PC-3 (cell line): ENCODE data around the gene AAMP. TPM values are rescaled to one million over a fixed set of nuclear protein-coding genes. Genes with fewer than 3 reads are reported as not detected.
"Not testable (repeated sequence)": the region's sequence is repeated elsewhere in the genome, so short reads cannot be mapped to it uniquely, and the experiment has no call there.

ENCODE experiments used
- ATAC-seq: fragments of 200-7000 bp; cut with Tn5 transposase; 2 replicates; pipeline ENCODE4 v1.9.1; 2020; ENCODE audit warnings: mild to moderate bottlenecking, moderate library complexity
- BruUV-seq: library from RNA; stranded (reverse); fragments of 400-500 nt; replicated peaks from 2 replicates; lab custom pipeline; 2021; lab: Mats Ljungman, UMichigan
- CTCF ChIA-PET: fragments of 300-600 bp; sonication (Branson Sonifier 250); formaldehyde crosslinking; loops from one replicate; lab custom pipeline; 2022; ENCODE audit warnings: antibody characterized with exemption; lab: Charles Lee
- POLR2A ChIA-PET: fragments of 300-600 bp; sonication (Branson Sonifier 250); formaldehyde crosslinking; loops from one replicate; lab custom pipeline; 2022; ENCODE audit warnings: antibody characterized with exemption; ENCODE audit not compliant: unreplicated experiment; lab: Charles Lee
- DNase-seq: peaks from one replicate; pipeline ENCODE4 v3.0.0-alpha.2; 2015
- H2AFZ ChIP-seq: fragments of 300-600 bp; sonication (generic); 2 replicates; pipeline ENCODE4 v1.6.0; 2016; ENCODE audit warnings: antibody characterized with exemption, low read length
- H3F3A ChIP-seq: fragments of 300-600 bp; sonication (generic); one replicate; pipeline ENCODE4 v1.6.0; 2017; ENCODE audit warnings: antibody characterized with exemption, low read length, control low read depth, mild to moderate bottlenecking; ENCODE audit not compliant: unreplicated experiment
- H3K27ac ChIP-seq: fragments of 300-600 bp; sonication (generic); 2 replicates; pipeline ENCODE4 v1.5.1; 2016; ENCODE audit warnings: mild to moderate bottlenecking, low read length
- H3K27me3 ChIP-seq: fragments of 300-600 bp; sonication (generic); 2 replicates; pipeline ENCODE4 v1.6.1; 2016; ENCODE audit warnings: low read length, mixed read lengths
- H3K36me3 ChIP-seq: fragments of 300-600 bp; sonication (generic); 2 replicates; pipeline ENCODE4 v1.6.1; 2016; ENCODE audit warnings: low read depth, mixed run types, low read length, mixed read lengths
- H3K4me1 ChIP-seq: fragments of 300-600 bp; sonication (generic); 2 replicates; pipeline ENCODE4 v1.5.1; 2016; ENCODE audit warnings: low read length; ENCODE audit not compliant: insufficient read depth
- H3K4me2 ChIP-seq: fragments of 300-600 bp; sonication (generic); 2 replicates; pipeline ENCODE4 v1.6.0; 2016; ENCODE audit warnings: low read length
- H3K4me3 ChIP-seq: fragments of 300-600 bp; sonication (generic); 2 replicates; pipeline ENCODE4 v1.5.1; 2016; ENCODE audit warnings: mild to moderate bottlenecking, low read length, mixed read lengths
- H3K79me2 ChIP-seq: fragments of 300-600 bp; sonication (generic); 2 replicates; pipeline ENCODE4 v1.6.1; 2017; ENCODE audit warnings: low read length, mixed read lengths
- H3K9ac ChIP-seq: fragments of 300-600 bp; sonication (generic); 2 replicates; pipeline ENCODE4 v1.6.0; 2016; ENCODE audit warnings: mild to moderate bottlenecking, low read length
- H3K9me2 ChIP-seq: fragments of 300-600 bp; sonication (generic); replicated peaks from 2 replicates; pipeline ENCODE4 v1.6.1; 2016; ENCODE audit warnings: mixed run types, low read length, mixed read lengths
- H3K9me3 ChIP-seq: fragments of 300-600 bp; sonication (generic); 2 replicates; pipeline ENCODE4 v1.6.1; 2016; ENCODE audit warnings: low read length, mixed read lengths
- H4K20me1 ChIP-seq: fragments of 300-600 bp; sonication (generic); 2 replicates; pipeline ENCODE4 v1.6.1; 2016; ENCODE audit warnings: low read length, mixed read lengths
- EZH2 ChIP-seq: fragments of 300-600 bp; sonication (generic); IDR thresholded peaks from one replicate; pipeline ENCODE4 v1.6.1; 2017; ENCODE audit warnings: antibody characterized with exemption, mild to moderate bottlenecking, low read length; ENCODE audit not compliant: unreplicated experiment
- EZH2phosphoT487 ChIP-seq: fragments of 300-600 bp; sonication (generic); IDR thresholded peaks from 2 replicates; pipeline ENCODE4 v1.6.1; 2018; ENCODE audit warnings: mild to moderate bottlenecking, antibody characterized with exemption, low read length, borderline replicate concordance
- intact Hi-C: fragments of 100-400 bp; cut with micrococcal nuclease; formaldehyde crosslinking; loops from 2 replicates; pipeline ENCODE4 v1.9.0; 2023
- total RNA-seq: library from RNA; depleted of rRNA; stranded (reverse); fragments of >200 nt; gene quantifications from 2 replicates; pipeline ENCODE4 v1.2.3, GENCODE V29; 2014
- TF ChIP-seq, protein P1 (sequence below): fragments of 300-600 bp; sonication (generic); conservative IDR thresholded peaks from 2 replicates; pipeline ENCODE4 v1.5.1; 2017; ENCODE audit warnings: antibody characterized with exemption, low read depth, mild to moderate bottlenecking, low read length

AAMP gene
- total RNA-seq, 1 experiment from 2014 or later, result 272 TPM

- no peak for DNase-seq
- H3K27ac ChIP-seq, result no peak overlapping the region
- intact Hi-C loops, result no loop called here
- H3K9me3 ChIP-seq, result no peaks in the 10 kb centered on the region
- ChIA-PET POLR2A (no interaction called here), CTCF (no interaction called here)
- no TSS peak for BruUV-seq
- H3K9ac ChIP-seq, result no peak overlapping the region
- H3K4me3 ChIP-seq, result no peak overlapping the region
- TF ChIP-seq EZH2 (no peak), EZH2phosphoT487 (no peak)
- TF ChIP-seq, protein P1, sequence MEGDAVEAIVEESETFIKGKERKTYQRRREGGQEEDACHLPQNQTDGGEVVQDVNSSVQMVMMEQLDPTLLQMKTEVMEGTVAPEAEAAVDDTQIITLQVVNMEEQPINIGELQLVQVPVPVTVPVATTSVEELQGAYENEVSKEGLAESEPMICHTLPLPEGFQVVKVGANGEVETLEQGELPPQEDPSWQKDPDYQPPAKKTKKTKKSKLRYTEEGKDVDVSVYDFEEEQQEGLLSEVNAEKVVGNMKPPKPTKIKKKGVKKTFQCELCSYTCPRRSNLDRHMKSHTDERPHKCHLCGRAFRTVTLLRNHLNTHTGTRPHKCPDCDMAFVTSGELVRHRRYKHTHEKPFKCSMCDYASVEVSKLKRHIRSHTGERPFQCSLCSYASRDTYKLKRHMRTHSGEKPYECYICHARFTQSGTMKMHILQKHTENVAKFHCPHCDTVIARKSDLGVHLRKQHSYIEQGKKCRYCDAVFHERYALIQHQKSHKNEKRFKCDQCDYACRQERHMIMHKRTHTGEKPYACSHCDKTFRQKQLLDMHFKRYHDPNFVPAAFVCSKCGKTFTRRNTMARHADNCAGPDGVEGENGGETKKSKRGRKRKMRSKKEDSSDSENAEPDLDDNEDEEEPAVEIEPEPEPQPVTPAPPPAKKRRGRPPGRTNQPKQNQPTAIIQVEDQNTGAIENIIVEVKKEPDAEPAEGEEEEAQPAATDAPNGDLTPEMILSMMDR, result no peak
- H4K20me1 ChIP-seq, result no peaks in the 10 kb centered on the region
- H3K36me3 ChIP-seq, result no peaks in the 10 kb centered on the region
- H3K79me2 ChIP-seq, result no peaks in the 10 kb centered on the region
- no peak for ATAC-seq
- H3K9me2 ChIP-seq, result no peaks in the 10 kb centered on the region
- H3F3A ChIP-seq, result no peaks in the 10 kb centered on the region
- H3K27me3 ChIP-seq, result no peaks in the 10 kb centered on the region
- no peaks in the 10 kb centered on the region for H3K4me1 ChIP-seq
- no peak overlapping the region for H2AFZ ChIP-seq
- no peak overlapping the region for H3K4me2 ChIP-seq
These were observed 47.9 kb upstream of the AAMP start for GRCh38 chr2:218317835-218318234.

DNA sequence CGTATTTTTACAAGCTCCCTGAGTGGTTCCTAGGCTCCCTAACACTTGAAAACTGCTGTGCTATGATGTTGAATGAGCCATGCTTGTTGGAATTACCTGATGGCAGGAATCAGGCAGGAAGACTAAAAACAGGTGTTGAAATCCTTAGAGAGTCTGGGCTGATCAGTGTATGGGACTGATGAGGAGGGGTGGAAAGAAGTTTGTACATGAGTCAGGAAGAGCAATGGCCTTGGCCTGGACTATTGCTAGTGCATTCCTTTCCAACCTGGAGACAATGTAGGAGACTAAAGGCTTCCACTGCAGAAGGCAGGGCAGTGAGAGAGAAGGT, 47.3 kb upstream of the AAMP start:
- Histone ChIP-seq H3K36me3 (no peaks in the 10 kb centered on the region), H3K9ac (no peak overlapping the region), H4K20me1 (no peaks in the 10 kb centered on the region), H3F3A (no peaks in the 10 kb centered on the region), H3K9me3 (no peaks in the 10 kb centered on the region), H3K4me1 (no peaks in the 10 kb centered on the region), H3K27ac (no peak overlapping the region), H3K4me2 (no peak overlapping the region), H3K4me3 (no peak overlapping the region), H3K27me3 (no peaks in the 10 kb centered on the region), H3K79me2 (no peaks in the 10 kb centered on the region), H2AFZ (no peak overlapping the region), H3K9me2 (no peaks in the 10 kb centered on the region)
- POLR2A ChIA-PET, result no interaction called here
- BruUV-seq, result no TSS peak
- CTCF ChIA-PET, result no interaction called here
- intact Hi-C loops, result no loop called here
- ATAC-seq, result no peak
- DNase-seq, result no peak
- TF ChIP-seq EZH2phosphoT487, result no peak
- TF ChIP-seq, protein P1, result no peak
- TF ChIP-seq EZH2, result no peak

DNA sequence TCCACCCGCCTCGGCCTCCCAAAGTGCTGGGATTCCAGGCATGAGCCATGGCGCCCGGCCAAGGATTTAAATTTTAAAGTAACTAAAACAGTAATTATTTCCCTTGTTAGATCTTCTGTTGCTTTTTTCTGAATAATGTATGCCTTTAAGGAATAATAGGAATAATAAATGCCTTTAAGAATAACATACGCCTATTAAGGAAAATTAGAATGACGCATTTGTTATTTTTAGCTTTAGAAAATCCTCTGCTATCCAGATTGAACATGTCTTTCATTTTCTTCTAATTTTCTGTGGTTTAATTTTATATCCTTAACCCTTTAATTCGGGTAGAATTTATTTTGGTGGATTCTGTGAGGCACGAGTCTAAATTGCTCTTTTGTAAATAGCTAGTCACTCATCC, 45.5 kb upstream of the AAMP start:
- H3K9me3 ChIP-seq, result no peaks in the 10 kb centered on the region
- CTCF ChIA-PET, result no interaction called here

DNA sequence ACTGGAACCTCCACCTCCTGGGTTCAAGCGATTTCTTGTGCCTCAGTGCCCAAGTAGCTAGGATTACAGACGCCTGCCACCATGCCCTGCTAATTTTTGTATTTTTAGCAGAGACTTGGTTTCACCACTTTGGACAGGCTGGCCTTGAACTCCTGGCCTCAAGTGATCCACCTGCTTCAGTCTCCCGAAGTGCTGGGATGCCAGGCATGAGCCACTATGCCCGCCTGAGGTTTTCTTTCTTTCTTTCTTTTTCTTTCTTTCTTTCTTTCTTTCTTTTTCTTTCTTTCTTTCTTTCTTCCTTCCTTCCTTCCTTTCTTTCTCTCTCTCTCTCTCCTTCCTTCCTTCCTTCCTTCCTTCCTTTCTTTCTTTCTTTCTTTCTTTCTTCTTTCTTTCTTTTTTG, 44.8 kb upstream of the AAMP start:
- intact Hi-C loops, H3K9ac ChIP-seq, CTCF ChIA-PET: not testable (repeated sequence)

More for the DNA sequence above, 45.5 kb upstream of the AAMP start:
- no peak overlapping the region for H2AFZ ChIP-seq
- no peak overlapping the region for H3K4me3 ChIP-seq
- TF ChIP-seq EZH2 (no peak), EZH2phosphoT487 (no peak)
- TF ChIP-seq, protein P1, result no peak
- no TSS peak for BruUV-seq
- no peaks in the 10 kb centered on the region for H3K36me3 ChIP-seq
- no peaks in the 10 kb centered on the region for H3K9me2 ChIP-seq
- ATAC-seq (no peak), DNase-seq (no peak)
- POLR2A ChIA-PET, result no interaction called here
- H3K79me2 ChIP-seq, result no peaks in the 10 kb centered on the region
- H3K27ac ChIP-seq, result no peak overlapping the region
- intact Hi-C loops, result no loop called here
- no peak overlapping the region for H3K4me2 ChIP-seq
- H3K4me1 ChIP-seq, result no peaks in the 10 kb centered on the region
- no peaks in the 10 kb centered on the region for H4K20me1 ChIP-seq
- H3K27me3 ChIP-seq, result no peaks in the 10 kb centered on the region
- no peak overlapping the region for H3K9ac ChIP-seq
- H3F3A ChIP-seq, result no peaks in the 10 kb centered on the region

More for the DNA sequence above, 44.8 kb upstream of the AAMP start:
- BruUV-seq, H3K9me2 ChIP-seq, H3K36me3 ChIP-seq, H2AFZ ChIP-seq, H3F3A ChIP-seq, ATAC-seq, H3K79me2 ChIP-seq, H3K4me2 ChIP-seq, H3K27ac ChIP-seq, H4K20me1 ChIP-seq, POLR2A ChIA-PET, H3K4me3 ChIP-seq, DNase-seq, H3K4me1 ChIP-seq, H3K9me3 ChIP-seq, H3K27me3 ChIP-seq: not testable (repeated sequence)
